ENCODE data around the gene CYCS. TPM values are rescaled to one million over a fixed set of nuclear protein-coding genes. Genes with fewer than 3 reads are reported as not detected.
A peak's percentile ranks its signal among the peaks of the same experiment; 100 is the strongest.

The CYCS gene
- total and polyA plus RNA-seq, 10 donors: 18.6 to 83.6 (median 51.0) TPM

GRCh38 chr7:25158966-25159365 is 33.9 kb upstream of the CYCS start:
- H3K4me1 ChIP-seq: peaks cover 0 to 5% (median 0%) of the 10 kb centered on the region in 6 donors
- H3K9me3 ChIP-seq: no peaks in the 10 kb centered on the region
- WGBS, 5 donors: 92 to 96% (median 95%) methylated on average over 4 of the region's 4 CpGs
- no peaks in the 10 kb centered on the region for H3K27me3 ChIP-seq (replicated peaks in 1 of 7)
- intact Hi-C loops (cut with DNase I; ENCODE audit: low total_unique reads): no loop called here
- H3K27ac ChIP-seq: no peak overlapping the region
- no peak for DNase-seq
- TF ChIP-seq CTCF (IDR thresholded peaks at IDR 0.05 in 8 of 11, conservative IDR thresholded peaks at IDR 0.05 in 3 of 11) (peak in 1 of 11 experiments; percentile 10), POLR2AphosphoS5 (IDR thresholded peaks at IDR 0.05) (no peak)
- no peak overlapping the region for H3K4me3 ChIP-seq
- H3K36me3 ChIP-seq: peaks cover 0 to 58% (median 15%) of the 10 kb centered on the region in 6 donors

GRCh38 chr7:25151773-25152172 is 26.7 kb upstream of the CYCS start:
- no peaks in the 10 kb centered on the region for H3K27me3 ChIP-seq (replicated peaks in 1 of 7)

GRCh38 chr7:25149836-25150235 is 24.8 kb upstream of the CYCS start:
- WGBS, 5 donors: 83 to 97% (median 88%) methylated on average over 1 of the region's 1 CpG
- Histone ChIP-seq H3K27ac (peak overlapping the region in 1 of 8 donors; percentile 22), H3K36me3 (peaks cover 0 to 82% (median 29%) of the 10 kb centered on the region in 6 donors), H3K27me3 (replicated peaks in 1 of 7) (no peaks in the 10 kb centered on the region), H3K4me1 (no peaks in the 10 kb centered on the region), H3K4me3 (no peak overlapping the region), H3K9me3 (no peaks in the 10 kb centered on the region)
- intact Hi-C loops (cut with DNase I; ENCODE audit: low total_unique reads): no loop called here
- TF ChIP-seq CTCF (IDR thresholded peaks at IDR 0.05 in 8 of 11, conservative IDR thresholded peaks at IDR 0.05 in 3 of 11) (no peak), POLR2A (IDR thresholded peaks at IDR 0.05) (no peak), POLR2AphosphoS5 (IDR thresholded peaks at IDR 0.05) (peak in 1 of 3 donors; percentile 16)
- no peak for DNase-seq

More at GRCh38 chr7:25151773-25152172, 26.7 kb upstream of the CYCS start:
- Histone ChIP-seq H3K9me3 (no peaks in the 10 kb centered on the region), H3K36me3 (peaks cover 0 to 83% (median 30%) of the 10 kb centered on the region in 6 donors), H3K4me1 (no peaks in the 10 kb centered on the region), H3K27ac (no peak overlapping the region), H3K4me3 (no peak overlapping the region)
- TF ChIP-seq POLR2A (IDR thresholded peaks at IDR 0.05) (no peak), POLR2AphosphoS5 (IDR thresholded peaks at IDR 0.05) (no peak), CTCF (IDR thresholded peaks at IDR 0.05 in 8 of 11, conservative IDR thresholded peaks at IDR 0.05 in 3 of 11) (no peak)
- WGBS, 5 donors: 91 to 100% (median 97%) methylated on average over 2 of the region's 2 CpGs
- DNase-seq: no peak
- intact Hi-C loops (cut with DNase I; ENCODE audit: low total_unique reads): no loop called here

GRCh38 chr7:25148772-25149575 is 23.9 kb upstream of the CYCS start:
- DNase-seq: no peak
- intact Hi-C loops (cut with DNase I; ENCODE audit: low total_unique reads): no loop called here
- Histone ChIP-seq H3K36me3 (peaks cover 0 to 81% (median 20%) of the 10 kb centered on the region in 6 donors), H3K4me3 (no peak overlapping the region), H3K4me1 (no peaks in the 10 kb centered on the region), H3K27ac (no peak overlapping the region), H3K9me3 (no peaks in the 10 kb centered on the region), H3K27me3 (replicated peaks in 1 of 7) (no peaks in the 10 kb centered on the region)
- WGBS, 5 donors: 89 to 94% (median 89%) methylated on average over 5 of the region's 5 CpGs
- TF ChIP-seq CTCF (IDR thresholded peaks at IDR 0.05 in 8 of 11, conservative IDR thresholded peaks at IDR 0.05 in 3 of 11): no peak
- TF ChIP-seq POLR2A (IDR thresholded peaks at IDR 0.05): no peak
- TF ChIP-seq POLR2AphosphoS5 (IDR thresholded peaks at IDR 0.05): no peak
